Nephron progenitor cell (in vitro differentiated cells): ENCODE measurements around the gene A4GALT.

Experiments used
- DNase-seq: peaks from one replicate; pipeline ENCODE4 v3.0.0; 2021
- H3K27ac Mint-ChIP-seq: 2 replicates; pipeline ENCODE4 v1.8.0; 2021; ENCODE audit warnings: mild to moderate bottlenecking, moderate library complexity, mixed read lengths
- H3K27me3 Mint-ChIP-seq: 2 replicates; pipeline ENCODE4 v1.8.0; 2021; ENCODE audit warnings: mild to moderate bottlenecking, low read depth, mixed read lengths; ENCODE audit not compliant: poor library complexity
- H3K36me3 Mint-ChIP-seq: 2 replicates; pipeline ENCODE4 v1.8.0; 2021; ENCODE audit warnings: low read depth, mixed read lengths
- H3K4me1 Mint-ChIP-seq: 2 replicates; pipeline ENCODE4 v1.8.0; 2021; ENCODE audit warnings: mixed read lengths
- H3K4me3 Mint-ChIP-seq: 2 replicates; pipeline ENCODE4 v1.8.0; 2021; ENCODE audit warnings: mild to moderate bottlenecking, moderate library complexity, mixed read lengths
- H3K9me3 Mint-ChIP-seq: 2 replicates; pipeline ENCODE4 v1.8.0; 2021; ENCODE audit warnings: mild to moderate bottlenecking, moderate library complexity, mixed read lengths
- CTCF ChIP-seq: fragments of 200-600 bp; sonication (generic); IDR thresholded peaks from 2 replicates; pipeline ENCODE4 v1.5.0; 2021; ENCODE audit warnings: antibody characterized with exemption

A4GALT gene

GRCh38 chr22:42725606-42726355 is 5.1 kb upstream of the A4GALT start:
- H3K4me3 Mint-ChIP-seq = no peak overlapping the region
- no peak for TF ChIP-seq CTCF
- H3K9me3 Mint-ChIP-seq = no peaks in the 10 kb centered on the region
- peaks cover 45% of the 10 kb centered on the region for H3K27me3 Mint-ChIP-seq
- DNase-seq = no peak
- peaks cover 30% of the 10 kb centered on the region for H3K4me1 Mint-ChIP-seq
- no peaks in the 10 kb centered on the region for H3K36me3 Mint-ChIP-seq
- no peak overlapping the region for H3K27ac Mint-ChIP-seq

- Mint-ChIP-seq H3K27me3 (peaks cover 56% of the 10 kb centered on the region), H3K9me3 (no peaks in the 10 kb centered on the region), H3K36me3 (no peaks in the 10 kb centered on the region), H3K4me3 (no peak overlapping the region), H3K4me1 (peaks cover 37% of the 10 kb centered on the region), H3K27ac (no peak overlapping the region)
- TF ChIP-seq CTCF = no peak
- no peak for DNase-seq
These were observed 3.4 kb upstream of the A4GALT start for GRCh38 chr22:42724062-42724461.

GRCh38 chr22:42721045-42721434 is 370 bp upstream of the A4GALT start:
- Mint-ChIP-seq H3K4me3 (peak overlapping the region; percentile 81), H3K27ac (no peak overlapping the region), H3K9me3 (no peaks in the 10 kb centered on the region), H3K36me3 (no peaks in the 10 kb centered on the region), H3K27me3 (peaks cover 82% of the 10 kb centered on the region), H3K4me1 (peaks cover 51% of the 10 kb centered on the region)
- no peak for TF ChIP-seq CTCF
- peak; percentile 22 for DNase-seq

GRCh38 chr22:42719656-42720262 is 911 bp downstream of the A4GALT start:
- H3K36me3 Mint-ChIP-seq = no peaks in the 10 kb centered on the region
- no peak overlapping the region for H3K27ac Mint-ChIP-seq
- H3K27me3 Mint-ChIP-seq = peaks cover 76% of the 10 kb centered on the region
- peaks cover 48% of the 10 kb centered on the region for H3K4me1 Mint-ChIP-seq
- peak; percentile 41 for DNase-seq
- peak overlapping the region; percentile 78 for H3K4me3 Mint-ChIP-seq
- no peaks in the 10 kb centered on the region for H3K9me3 Mint-ChIP-seq
- no peak for TF ChIP-seq CTCF

- Mint-ChIP-seq H3K4me3 (peak overlapping the region; percentile 78), H3K27me3 (peaks cover 75% of the 10 kb centered on the region), H3K9me3 (no peaks in the 10 kb centered on the region), H3K4me1 (peaks cover 49% of the 10 kb centered on the region), H3K27ac (no peak overlapping the region), H3K36me3 (no peaks in the 10 kb centered on the region)
- no peak for TF ChIP-seq CTCF
- no peak for DNase-seq
These were observed 1.5 kb downstream of the A4GALT start for GRCh38 chr22:42719133-42719532.
